A549 (cell line): Measurements from ENCODE around the gene LRPPRC.

Source experiments
- BCL3 ChIP-seq: fragments of >200 bp; sonication (Bioruptor Twin); formaldehyde crosslinking; IDR thresholded peaks from 3 replicates; pipeline ENCODE4 v1.6.1; 2016
- CEBPB ChIP-seq, 2 experiments: fragments of >200 bp in 1 of 2; sonication (Bioruptor Twin) in 1 of 2; formaldehyde crosslinking in 1 of 2; IDR thresholded peaks; 2 replicates each; pipeline ENCODE4 v1.6.1; 2012 to 2016
- CTCF ChIP-seq: fragments of >200 bp; sonication (Bioruptor Twin); formaldehyde crosslinking; IDR thresholded peaks from 3 replicates; pipeline ENCODE4 v1.5.1; 2016
- ESRRA ChIP-seq: fragments of 150-350 bp; IDR thresholded peaks from 2 replicates; pipeline ENCODE4 v1.6.1; 2014; ENCODE audit warnings: mild to moderate bottlenecking, low read length, borderline replicate concordance
- JUN ChIP-seq, 2 experiments: fragments of >200 bp; sonication (Bioruptor Twin); formaldehyde crosslinking; IDR thresholded peaks; 2 replicates in 1 of 2; 3 replicates in 1 of 2; pipeline ENCODE4 v1.6.1; 2016 to 2017
- JUNB ChIP-seq: fragments of >200 bp; sonication (Bioruptor Twin); formaldehyde crosslinking; IDR thresholded peaks from 2 replicates; pipeline ENCODE4 v1.6.1; 2016
- KDM1A ChIP-seq: fragments of 200-600 bp; sonication (generic); IDR thresholded peaks from 2 replicates; pipeline ENCODE4 v1.6.1; 2016; ENCODE audit warnings: low read depth, mild to moderate bottlenecking
- MAFK ChIP-seq: fragments of 450-650 bp; IDR thresholded peaks from 2 replicates; pipeline ENCODE4 v1.6.1; 2014; ENCODE audit not compliant: partially characterized antibody
- MAX ChIP-seq: IDR thresholded peaks from 2 replicates; pipeline ENCODE4 v1.6.1; 2012
- POLR2A ChIP-seq: IDR thresholded peaks from 2 replicates; pipeline ENCODE4 v1.6.1; 2012; ENCODE audit warnings: mild to moderate bottlenecking, low read length
- RAD21 ChIP-seq, 2 experiments: fragments of >200 bp in 1 of 2; sonication (Bioruptor Twin) in 1 of 2; formaldehyde crosslinking in 1 of 2; IDR thresholded peaks in 1 of 2; conservative IDR thresholded peaks in 1 of 2; 2 replicates in 1 of 2; 3 replicates in 1 of 2; pipeline ENCODE4 v1.6.1; 2012 to 2018; ENCODE audit warnings: inconsistent platforms in 1 of 2
- RCOR1 ChIP-seq: fragments of 150-350 bp; IDR thresholded peaks from 2 replicates; pipeline ENCODE4 v1.6.1; 2014; ENCODE audit warnings: antibody characterized with exemption, low read length, low read depth
- RFX5 ChIP-seq: fragments of 450-650 bp; IDR thresholded peaks from 2 replicates; pipeline ENCODE4 v1.7.1; 2014; ENCODE audit warnings: antibody characterized with exemption, mild to moderate bottlenecking, moderate library complexity

DNA sequence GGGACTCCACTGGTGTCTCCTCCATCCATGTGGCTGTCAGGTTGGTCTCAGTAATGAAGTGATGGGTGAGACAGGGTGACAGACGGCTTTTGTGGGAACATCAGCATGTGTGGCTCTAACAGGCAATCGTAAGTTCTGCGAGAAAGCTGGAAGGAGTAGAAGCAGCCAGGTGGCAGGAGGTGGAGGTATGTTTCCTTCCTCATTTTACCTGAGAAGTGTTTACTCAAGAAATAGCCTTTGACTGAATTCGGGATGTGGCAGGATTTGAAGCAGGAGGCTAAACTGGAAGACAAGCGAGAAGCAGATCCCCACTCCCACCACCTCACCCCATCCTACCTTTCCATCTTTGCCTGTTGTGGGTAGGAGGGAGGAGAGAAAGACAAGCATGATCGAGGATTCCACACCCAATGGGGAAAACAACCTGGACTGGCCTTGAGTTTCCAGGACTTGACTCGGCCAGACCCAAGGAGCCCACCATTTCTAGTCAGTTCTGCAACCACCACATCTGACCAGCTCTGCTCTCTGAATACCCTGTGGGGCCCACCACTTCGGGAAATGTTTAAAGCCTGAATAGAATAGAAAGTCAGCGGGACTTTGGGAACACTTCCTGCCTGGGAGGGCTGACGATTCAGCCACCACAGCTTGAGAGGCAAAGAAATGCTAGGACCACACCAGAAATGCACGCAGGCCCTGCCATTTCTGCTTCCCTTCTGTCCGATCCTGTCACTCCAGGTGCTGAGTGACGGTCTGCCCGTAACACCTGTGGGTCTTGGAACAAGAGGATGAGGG lies 155.8 kb downstream of the LRPPRC start:
- TF ChIP-seq KDM1A (no peak), RCOR1 (no peak), CTCF (no peak), ESRRA (no peak), RAD21 (conservative IDR thresholded peaks at IDR 0.05 in 1 of 2, IDR thresholded peaks at IDR 0.05 in 1 of 2) (no peak), JUN (IDR thresholded peaks at IDR 0.05) (no peak), MAFK (no peak), RFX5 (no peak), POLR2A (no peak), CEBPB (IDR thresholded peaks at IDR 0.05) (no peak), JUNB (no peak), BCL3 (no peak), MAX (no peak)
